Tibial artery (tissue), 4 donors: Measurements from ENCODE around the gene APBB2.

ENCODE experiments used
- DNase-seq, 2 donors: peaks; one replicate each; pipeline ENCODE4 v3.0.0-alpha.2; 2019
- H3K27ac ChIP-seq, 2 donors: fragments of 200-600 bp; sonication (generic) in 1 of 2; 1 replicate in 1 of 2; 2 replicates in 1 of 2; pipeline ENCODE4 v1.5.1; 2018 to 2019; ENCODE audit warnings: mild to moderate bottlenecking in 1 of 2
- H3K27me3 ChIP-seq, 2 donors: fragments of 200-600 bp; sonication (generic) in 1 of 2; one replicate each; pipeline versions ENCODE4 v1.5.1 to v1.6.0; 2016 to 2019
- H3K36me3 ChIP-seq, 3 donors: fragments of 200-600 bp; sonication (generic) in 2 of 3; one replicate each; pipeline ENCODE4 v1.5.1; 2016 to 2019; ENCODE audit warnings: mild to moderate bottlenecking in 2 of 3
- H3K4me1 ChIP-seq, 4 donors: fragments of 200-600 bp; sonication (generic) in 2 of 4; 1 replicate in 3 of 4; 2 replicates in 1 of 4; pipeline ENCODE4 v1.5.1; 2016 to 2019
- H3K4me3 ChIP-seq, 2 donors: fragments of 200-600 bp; sonication (generic) in 1 of 2; 1 replicate in 1 of 2; 2 replicates in 1 of 2; pipeline ENCODE4 v1.5.1; 2018 to 2019; ENCODE audit warnings: mild to moderate bottlenecking in 2 of 2
- H3K9me3 ChIP-seq, 3 donors: fragments of 200-600 bp; sonication (generic) in 1 of 3; one replicate each; pipeline ENCODE4 v1.5.1; 2016 to 2019
- CTCF ChIP-seq, 2 experiments: fragments of 200-600 bp in 1 of 2; fragments of 450-650 bp in 1 of 2; IDR thresholded peaks; one replicate each; pipeline ENCODE4 v1.5.1; 2017 to 2019; ENCODE audit warnings: antibody characterized with exemption in 2 of 2, mild to moderate bottlenecking in 1 of 2, moderate library complexity in 1 of 2
- intact Hi-C: fragments of 100-400 bp; cut with DNase I; formaldehyde crosslinking; loops from one replicate; pipeline ENCODE4 v1.15.0; 2023; ENCODE audit warnings: low total_unique reads

The APBB2 gene

GRCh38 chr4:41076481-41076880 lies 137.9 kb downstream of the APBB2 start:
- H3K4me1 ChIP-seq = peaks cover 3 to 38% (median 21%) of the 10 kb centered on the region in 4 donors
- intact Hi-C loops = no loop called here
- no peaks in the 10 kb centered on the region for H3K36me3 ChIP-seq
- no peak for DNase-seq
- no peak overlapping the region for H3K27ac ChIP-seq
- TF ChIP-seq CTCF (IDR thresholded peaks at IDR 0.05) = no peak
- H3K9me3 ChIP-seq = no peaks in the 10 kb centered on the region
- no peak overlapping the region for H3K4me3 ChIP-seq
- no peaks in the 10 kb centered on the region for H3K27me3 ChIP-seq

- H3K4me3 ChIP-seq = no peak overlapping the region
- no peaks in the 10 kb centered on the region for H3K36me3 ChIP-seq
- no peak for DNase-seq
- H3K9me3 ChIP-seq = no peaks in the 10 kb centered on the region
- no peak overlapping the region for H3K27ac ChIP-seq
- H3K4me1 ChIP-seq = peaks cover 3 to 61% (median 33%) of the 10 kb centered on the region in 4 donors
- no peak for TF ChIP-seq CTCF (IDR thresholded peaks at IDR 0.05)
- intact Hi-C loops = no loop called here
- no peaks in the 10 kb centered on the region for H3K27me3 ChIP-seq
These were observed 140.1 kb downstream of the APBB2 start for GRCh38 chr4:41074215-41074614.

GRCh38 chr4:41072021-41072777 lies 142.1 kb downstream of the APBB2 start:
- Histone ChIP-seq H3K27ac (peak overlapping the region in 1 of 2 donors; percentile 7), H3K4me1 (peaks cover 3 to 58% (median 34%) of the 10 kb centered on the region in 4 donors), H3K36me3 (no peaks in the 10 kb centered on the region), H3K9me3 (no peaks in the 10 kb centered on the region), H3K4me3 (no peak overlapping the region), H3K27me3 (no peaks in the 10 kb centered on the region)
- no peak for DNase-seq
- intact Hi-C loops = no loop called here
- TF ChIP-seq CTCF (IDR thresholded peaks at IDR 0.05) = no peak

GRCh38 chr4:41070516-41071281 lies 143.6 kb downstream of the APBB2 start:
- no peak for TF ChIP-seq CTCF (IDR thresholded peaks at IDR 0.05)
- DNase-seq = no peak
- Histone ChIP-seq H3K27me3 (no peaks in the 10 kb centered on the region), H3K4me1 (peaks cover 3 to 55% (median 34%) of the 10 kb centered on the region in 4 donors), H3K27ac (peak overlapping the region in 1 of 2 donors; percentile 7), H3K4me3 (no peak overlapping the region), H3K9me3 (no peaks in the 10 kb centered on the region), H3K36me3 (no peaks in the 10 kb centered on the region)
- intact Hi-C loops = no loop called here

GRCh38 chr4:41069838-41070237 lies 144.5 kb downstream of the APBB2 start:
- intact Hi-C loops = no loop called here
- Histone ChIP-seq H3K27ac (peak overlapping the region; percentile 45 to 56), H3K9me3 (no peaks in the 10 kb centered on the region), H3K4me1 (peaks cover 3 to 58% (median 35%) of the 10 kb centered on the region in 4 donors), H3K27me3 (no peaks in the 10 kb centered on the region), H3K36me3 (no peaks in the 10 kb centered on the region), H3K4me3 (no peak overlapping the region)
- no peak for TF ChIP-seq CTCF (IDR thresholded peaks at IDR 0.05)
- no peak for DNase-seq
